NCI-H82 treated with DMSO at 0.1 percent for 48 hours (cell line): ENCODE measurements around the gene HECTD4.
"Not testable (repeated sequence)": the region's sequence is repeated elsewhere in the genome, so short reads cannot be mapped to it uniquely, and the experiment has no call there.

Experiments
- DNase-seq: peaks from one replicate; lab custom pipeline; 2025; ENCODE audit not compliant: unreplicated experiment; lab: John Stamatoyannopoulos, UW

HECTD4 gene

DNA sequence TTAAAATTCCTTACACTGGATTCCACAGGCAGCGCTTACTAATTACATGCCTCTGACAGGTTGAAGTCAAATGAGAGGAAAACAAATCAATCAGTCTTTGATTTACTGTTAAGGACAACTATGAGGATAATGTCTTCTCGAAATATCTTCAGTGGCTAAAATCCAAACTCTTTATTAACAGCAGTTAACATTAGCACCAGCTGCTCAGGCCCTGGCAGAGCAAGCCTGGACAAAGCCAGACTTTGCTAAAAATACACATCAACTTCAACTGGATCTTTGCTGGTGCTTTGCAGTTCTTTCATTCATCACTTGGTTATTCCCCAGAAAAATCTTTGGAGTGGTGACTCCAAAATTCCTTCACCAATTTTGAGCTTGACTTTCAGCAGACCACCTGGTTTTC lies 98.7 kb downstream of the HECTD4 start:
- no peak for DNase-seq

GRCh38 chr12:112282920-112283319 lies 99.3 kb downstream of the HECTD4 start:
- DNase-seq = no peak

GRCh38 chr12:112275836-112276235 lies 106.4 kb downstream of the HECTD4 start:
- no peak for DNase-seq

GRCh38 chr12:112275207-112275606 lies 107.0 kb downstream of the HECTD4 start:
- DNase-seq = no peak

DNA sequence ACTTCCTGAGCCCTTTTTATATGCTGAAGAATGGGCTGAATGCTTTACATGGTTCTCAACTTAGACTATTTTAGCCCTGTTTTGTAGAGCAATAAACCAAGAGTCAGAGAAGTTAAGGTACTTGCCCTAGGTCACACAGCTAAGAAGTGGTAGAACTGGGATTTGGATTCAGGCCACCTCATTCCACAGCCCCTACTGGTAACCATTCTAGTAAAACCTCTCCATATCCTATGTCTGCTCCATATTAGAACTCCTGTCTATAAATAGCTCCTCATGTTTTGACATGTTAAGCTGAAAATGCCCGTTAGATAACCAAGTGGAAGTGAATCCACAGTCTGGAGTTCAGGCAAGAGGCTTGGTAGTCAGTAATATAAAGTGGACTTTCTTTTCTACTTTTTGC lies 111.6 kb downstream of the HECTD4 start:
- no peak for DNase-seq

GRCh38 chr12:112266473-112266872 lies 115.8 kb downstream of the HECTD4 start:
- no peak for DNase-seq

DNA sequence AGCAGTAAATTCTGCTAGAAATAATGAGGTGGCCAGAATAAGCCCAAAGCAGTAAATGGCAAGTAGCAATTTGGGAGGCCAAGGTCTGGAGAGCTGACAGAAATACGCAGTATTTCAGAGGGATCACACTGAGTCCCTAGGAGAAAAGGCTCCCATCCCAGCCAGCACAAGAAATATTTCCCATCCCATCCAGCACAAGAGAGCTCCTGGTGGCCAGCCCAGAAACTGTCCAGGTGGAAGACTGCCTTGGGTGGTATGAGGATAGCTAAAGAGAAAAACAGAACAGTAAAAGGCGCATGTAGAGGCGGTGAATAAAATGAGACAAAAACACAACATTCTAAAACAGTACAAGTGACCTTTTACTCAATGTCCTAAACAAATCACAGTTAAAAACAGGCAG lies 120.7 kb downstream of the HECTD4 start:
- no peak for DNase-seq

DNA sequence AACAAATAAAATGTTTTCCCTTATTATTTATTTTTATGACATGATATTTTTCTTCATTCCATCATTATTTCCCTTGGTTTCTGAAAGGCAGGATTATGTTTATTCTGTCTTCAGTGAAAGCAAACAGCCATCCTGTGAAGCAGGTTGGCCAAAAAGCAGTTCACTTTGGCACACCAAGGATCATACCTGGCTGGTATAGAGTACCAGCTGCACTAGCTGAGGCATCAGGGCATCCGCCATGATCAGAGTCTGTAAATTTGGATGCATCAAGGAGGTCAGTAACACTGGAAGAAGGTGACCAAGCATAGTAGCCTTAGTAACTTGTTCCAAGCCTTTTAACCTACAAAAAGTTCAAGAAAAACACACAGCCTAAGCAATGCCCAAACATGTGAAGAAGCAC lies 123.3 kb downstream of the HECTD4 start:
- DNase-seq = no peak

GRCh38 chr12:112256780-112257179 lies 125.5 kb downstream of the HECTD4 start:
- DNase-seq = no peak

DNA sequence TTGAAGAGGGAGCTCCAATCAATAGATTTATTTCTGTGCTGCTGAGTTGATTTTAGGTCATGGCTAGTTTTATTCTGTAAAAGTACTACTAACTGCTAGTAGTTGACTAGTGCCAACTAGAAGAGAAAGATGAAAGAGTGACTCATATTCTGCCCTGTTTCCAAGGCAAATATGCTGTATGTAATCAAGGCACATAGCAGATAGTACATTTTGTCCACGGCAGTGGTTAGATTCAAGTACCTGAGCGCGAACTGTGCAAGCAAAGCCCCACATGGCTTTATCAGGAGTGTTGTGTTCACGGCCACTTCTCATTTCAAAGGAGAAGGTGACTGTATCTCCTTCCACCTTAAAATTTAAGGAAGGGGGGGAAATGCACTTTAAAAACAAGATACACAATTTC lies 130.0 kb downstream of the HECTD4 start:
- DNase-seq = no peak

GRCh38 chr12:112244902-112245301 lies 137.3 kb downstream of the HECTD4 start:
- DNase-seq = not testable (repeated sequence)

GRCh38 chr12:112243255-112244110 lies 138.7 kb downstream of the HECTD4 start:
- no peak for DNase-seq

DNA sequence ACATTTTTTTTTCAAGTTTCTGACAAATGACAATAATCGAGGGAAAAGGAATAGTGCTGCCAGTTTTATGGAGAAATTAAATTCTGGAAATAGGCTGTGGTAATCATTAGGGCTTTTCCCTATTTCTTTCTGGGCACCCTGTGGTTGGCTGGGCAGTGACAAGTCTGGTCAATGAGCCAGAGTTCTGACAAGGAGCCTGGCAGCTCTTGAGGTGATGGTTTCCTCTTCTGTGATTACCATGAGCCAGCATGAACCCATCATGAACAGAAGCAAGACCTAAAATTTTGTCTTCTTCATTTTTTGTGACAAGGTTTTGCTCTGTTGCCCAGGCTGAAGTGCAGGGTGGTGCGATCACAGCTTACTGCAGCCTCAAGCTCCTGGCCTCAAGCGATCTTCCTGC lies 141.1 kb downstream of the HECTD4 start:
- no peak for DNase-seq

DNA sequence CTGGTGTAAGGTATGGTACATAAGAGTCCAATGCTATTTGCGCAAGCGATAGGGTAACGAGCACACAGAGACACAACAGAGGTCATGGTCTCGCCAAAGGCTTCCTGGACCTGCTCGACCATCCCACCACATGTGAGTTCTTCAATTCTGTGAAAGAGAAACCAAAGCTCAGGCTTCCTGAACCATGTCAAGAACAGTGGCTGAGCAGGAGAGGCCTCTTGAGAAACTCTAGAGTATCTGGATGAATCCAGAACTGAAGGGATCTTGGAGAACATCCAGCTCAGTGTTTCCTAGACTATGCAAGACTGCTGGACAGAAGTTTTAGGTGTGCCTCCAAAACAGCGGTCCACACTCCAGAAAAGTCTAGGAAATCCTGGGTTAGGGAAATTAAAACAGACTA lies 142.3 kb downstream of the HECTD4 start:
- no peak for DNase-seq

GRCh38 chr12:112239020-112239419 lies 143.2 kb downstream of the HECTD4 start:
- no peak for DNase-seq

DNA sequence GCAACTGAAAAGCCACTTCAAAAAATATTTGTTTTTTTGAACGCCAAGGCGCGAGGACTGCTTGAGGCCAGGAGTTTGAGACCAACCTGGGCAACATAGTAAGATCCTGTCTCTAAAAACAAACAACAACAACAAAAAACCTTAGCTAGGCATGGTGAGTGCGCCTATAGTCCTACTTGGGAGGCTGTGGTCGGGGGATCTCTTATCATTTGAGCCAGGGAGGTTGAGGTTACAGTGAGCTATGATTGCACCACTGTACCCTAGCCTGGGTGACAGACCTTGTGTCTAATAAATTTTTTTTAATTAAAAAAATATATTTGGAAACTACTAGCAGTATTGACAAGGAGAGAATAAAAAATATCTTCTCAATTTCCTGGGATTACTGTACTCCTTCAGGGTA lies 143.8 kb downstream of the HECTD4 start:
- no peak for DNase-seq

DNA sequence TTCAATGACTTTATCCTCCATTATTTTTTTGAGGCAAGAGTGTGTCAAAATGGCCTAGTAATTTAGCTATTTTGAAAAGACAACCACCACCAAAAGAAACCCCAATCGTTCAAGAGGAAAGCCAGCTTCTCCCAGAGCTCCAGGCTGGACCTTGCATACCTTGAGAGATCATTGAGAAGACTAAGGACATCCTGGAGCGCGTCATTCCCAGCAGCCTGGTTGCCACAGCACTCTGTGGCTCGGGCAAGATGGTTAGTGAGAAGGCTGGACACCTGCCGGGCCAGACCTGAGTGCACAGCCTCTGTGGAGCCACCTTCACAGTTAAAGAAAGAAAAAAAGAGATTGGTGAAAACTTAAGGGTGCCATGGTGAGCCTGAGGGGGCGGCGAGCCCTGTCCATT lies 145.4 kb downstream of the HECTD4 start:
- DNase-seq = no peak

DNA sequence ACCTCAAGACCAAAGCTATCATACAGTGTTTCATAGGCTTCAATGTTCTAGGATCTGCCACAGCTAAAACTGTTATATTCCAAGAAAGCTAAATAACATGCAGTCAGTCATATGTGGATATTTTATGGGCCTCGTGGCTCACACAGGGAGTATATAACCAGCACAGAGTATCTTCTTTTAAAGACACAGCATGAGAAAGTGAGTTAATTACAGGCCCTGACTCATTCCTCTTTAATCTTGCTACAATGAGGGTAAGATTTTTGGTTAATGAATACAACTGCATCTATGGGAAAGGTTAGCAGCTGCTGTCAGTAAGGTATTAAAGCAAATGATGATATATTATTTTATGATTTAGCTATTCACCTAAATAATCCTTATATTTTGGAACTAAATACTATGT lies 145.8 kb downstream of the HECTD4 start:
- DNase-seq = no peak

GRCh38 chr12:112234303-112234702 lies 147.9 kb downstream of the HECTD4 start:
- DNase-seq = no peak

DNA sequence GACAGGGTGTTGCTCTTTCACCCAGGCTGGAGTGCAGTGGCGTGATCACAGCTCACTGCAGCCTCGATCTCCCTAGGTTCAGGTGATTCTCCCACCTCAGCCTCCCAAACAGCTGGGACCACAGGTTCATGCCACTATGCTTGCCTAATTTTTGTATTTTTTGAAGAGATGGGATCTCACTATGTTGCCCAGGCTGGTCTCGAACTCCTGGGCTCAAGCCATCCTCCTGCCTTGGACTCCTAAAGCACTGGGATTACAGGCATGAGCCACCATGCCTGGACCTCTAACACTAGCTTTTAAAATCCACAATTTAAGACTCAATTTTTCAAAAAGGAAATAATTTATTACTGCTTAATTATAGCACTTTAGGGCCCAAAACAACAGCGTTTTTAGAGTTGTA lies 149.0 kb downstream of the HECTD4 start:
- DNase-seq = no peak

DNA sequence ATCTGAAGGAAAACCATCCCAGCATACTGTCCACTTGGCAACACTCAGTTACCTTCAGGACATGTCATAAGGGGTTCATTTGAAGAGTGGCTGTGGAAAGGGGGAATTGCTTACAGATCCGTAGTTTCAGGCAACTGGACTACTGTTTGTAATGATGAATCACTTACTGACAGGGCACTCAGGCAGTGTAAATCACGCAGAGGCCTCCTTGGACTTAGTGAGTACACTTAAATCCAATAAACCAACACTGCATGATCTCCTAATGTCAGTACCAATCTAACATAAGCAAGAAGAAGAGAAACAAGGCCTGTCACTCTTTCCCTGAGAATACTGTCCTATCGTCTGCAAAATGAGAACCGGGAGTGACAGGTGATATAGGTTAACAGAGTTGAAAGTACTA lies 152.1 kb downstream of the HECTD4 start:
- DNase-seq = peak; percentile 8

- no peak for DNase-seq
Measured at GRCh38 chr12:112226768-112227167, 155.5 kb downstream of the HECTD4 start.

GRCh38 chr12:112220628-112221027 lies 161.6 kb downstream of the HECTD4 start:
- not testable (repeated sequence) for DNase-seq
